Lung (tissue), 16 donors: ENCODE measurements around the gene PCGF2. TPM values are rescaled to one million over a fixed set of nuclear protein-coding genes. Genes with fewer than 3 reads are reported as not detected.

Source experiments
- ATAC-seq: fragments of 200-7000 bp; cut with Tn5 transposase; one replicate; pipeline ENCODE4 v1.9.1; 2020; ENCODE audit warnings: moderate number of reproducible peaks; ENCODE audit not compliant: insufficient read depth, low FRiP score
- DNase-seq, 3 donors: peaks; one replicate each; pipeline ENCODE4 v3.0.0-alpha.2; 2013 to 2017
- H3K27ac ChIP-seq, 2 donors: one replicate each; pipeline ENCODE4 v1.5.1; 2013; ENCODE audit warnings: mild to moderate bottlenecking in 2 of 2, moderate library complexity in 2 of 2, control low read depth in 1 of 2, inconsistent platforms in 1 of 2, low read depth in 1 of 2, low read length in 1 of 2
- H3K27me3 ChIP-seq, 3 donors: one replicate each; pipeline ENCODE4 v1.5.1; 2013; ENCODE audit warnings: low read length in 2 of 3; ENCODE audit not compliant: control insufficient read depth in 3 of 3, insufficient read depth in 3 of 3
- H3K36me3 ChIP-seq, 4 donors: one replicate each; pipeline ENCODE4 v1.5.1; 2013; ENCODE audit warnings: low read length in 4 of 4, mild to moderate bottlenecking in 1 of 4, moderate library complexity in 1 of 4; ENCODE audit not compliant: control insufficient read depth in 4 of 4, insufficient read depth in 4 of 4
- H3K4me1 ChIP-seq, 5 donors: one replicate each; pipeline ENCODE4 v1.5.1; 2013; ENCODE audit warnings: low read length in 5 of 5, mild to moderate bottlenecking in 2 of 5, moderate library complexity in 1 of 5; ENCODE audit not compliant: control insufficient read depth in 5 of 5, insufficient read depth in 5 of 5
- H3K4me3 ChIP-seq: one replicate; pipeline ENCODE4 v1.5.1; 2013; ENCODE audit warnings: mild to moderate bottlenecking, control low read depth, moderate library complexity
- H3K9ac ChIP-seq, 2 donors: one replicate each; pipeline ENCODE4 v1.5.1; 2013; ENCODE audit warnings: low read length in 2 of 2, control low read depth in 1 of 2; ENCODE audit not compliant: insufficient read depth in 1 of 2
- H3K9me3 ChIP-seq, 4 donors: one replicate each; pipeline ENCODE4 v1.5.1; 2013; ENCODE audit warnings: low read length in 3 of 4, mild to moderate bottlenecking in 1 of 4, moderate library complexity in 1 of 4; ENCODE audit not compliant: control insufficient read depth in 4 of 4, insufficient read depth in 3 of 4
- CTCF ChIP-seq: IDR thresholded peaks from 2 replicates; pipeline ENCODE4 v1.5.1; 2012; ENCODE audit warnings: mild to moderate bottlenecking; ENCODE audit errors: control extremely low read depth, extremely low read depth
- whole genome bisulfite sequencing, 2 donors: extraction: QIAGEN DNeasy Blood & Tissue Kit; methylation state at CpG; one replicate each; pipeline ENCODE4 v1.1.7; 2013; 5-methylcytosine and 5-hydroxymethylcytosine counted together
- long read RNA-seq, 5 donors: transcript quantifications; one replicate each; lab custom pipeline, GENCODE V29; 2026
- polyA plus RNA-seq, 2 donors: library from polyadenylated mRNA; stranded (reverse); fragments of 200-250 nt; gene quantifications; one replicate each; pipeline ENCODE4 v1.2.1, GENCODE V29; 2013
- total RNA-seq, 2 donors: library from RNA; depleted of rRNA in 1 of 2; stranded (reverse); fragments of >200 nt in 1 of 2; gene quantifications; one replicate each; pipeline ENCODE4 v1.2.1, GENCODE V29; 2014 to 2021
- donor health status: control.
- donor health status: control.
- donor health status: Bipolar disorder and iron deficiency.
- donor health status: healthy.
- donor health status: DM: yes; HTN: yes; CAD: no.

PCGF2 gene
- total RNA-seq (10 to 100 TPM; 29.2 to 43.3 TPM), polyA plus RNA-seq (10 to 100 TPM; 17.1 to 61.4 TPM)
- long read RNA-seq, donor 1, partial matches to known transcripts, result 38 of 43 reads
- long read RNA-seq, donor 1, other reads (novel, unspliced or antisense), result 0 of 43 reads
- long read RNA-seq, donor 2, partial matches to known transcripts, result 0 of 1 reads
- long read RNA-seq, donor 2, other reads (novel, unspliced or antisense), result 0 of 1 reads
- long read RNA-seq, donor 3, partial matches to known transcripts, result 26 of 27 reads
- long read RNA-seq, donor 3, other reads (novel, unspliced or antisense), result 0 of 27 reads
- long read RNA-seq, donor 4, partial matches to known transcripts, result 0 of 1 reads
- long read RNA-seq, donor 4, other reads (novel, unspliced or antisense), result 0 of 1 reads
- long read RNA-seq, donor 5, transcript PCGF2-207 (11 exons, 2,604 nt), result major isoform, 9 of 43 reads
- long read RNA-seq, donor 5, partial matches to known transcripts, result 18 of 43 reads
- long read RNA-seq, donor 5, other reads (novel, unspliced or antisense), result 15 of 43 reads

GRCh38 chr17:38748149-38748891 lies at the start of gene PCGF2:
Gene PCGF2 (minus strand): TSS chr17:38748336. CDS start chr17:38740402, 7,934 bp downstream.
- TF ChIP-seq CTCF, result no peak
- peak; percentile 95 to 98 (median 96) for DNase-seq
- Histone ChIP-seq H3K27me3 (peaks cover 0 to 16% (median 10%) of the 10 kb centered on the region in 3 donors), H3K36me3 (no peaks in the 10 kb centered on the region), H3K4me1 (peaks cover 0 to 65% (median 14%) of the 10 kb centered on the region in 5 donors), H3K4me3 (peak within 1 kb of the TSS; percentile 87), H3K9me3 (no peaks in the 10 kb centered on the region), H3K27ac (peak within 1 kb of the TSS; percentile 92 to 94), H3K9ac (peak within 1 kb of the TSS; percentile 65 to 73)
- WGBS, 2 donors, result 0 to 2% methylated on average over 33 to 46 of the region's 47 CpGs
- peak; percentile 29 for ATAC-seq

DNA sequence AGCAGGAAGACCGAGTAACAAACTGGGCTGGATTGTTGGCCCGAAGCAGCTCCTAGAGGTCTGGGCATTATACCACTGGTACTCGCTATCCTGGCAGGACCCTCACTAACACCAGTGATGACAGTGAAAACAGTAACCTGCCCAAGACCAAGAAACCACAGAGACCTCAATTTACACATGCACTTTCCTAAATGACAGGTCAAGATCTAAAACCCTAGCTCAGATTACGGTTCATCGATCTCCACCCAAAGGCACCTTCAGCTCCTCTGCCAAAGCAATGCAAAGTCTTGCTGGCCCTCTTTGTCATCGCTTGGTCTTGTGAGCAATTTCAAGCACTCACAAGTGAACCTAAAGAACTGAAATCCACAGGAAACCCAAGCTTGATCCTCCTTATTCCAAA lies 49.7 kb upstream of the PCGF2 start:
- no peak for TF ChIP-seq CTCF
- Histone ChIP-seq H3K9ac (peak overlapping the region; percentile 43 to 65), H3K4me1 (peaks cover 8 to 24% (median 16%) of the 10 kb centered on the region in 5 donors), H3K36me3 (peaks cover 7 to 24% (median 12%) of the 10 kb centered on the region in 4 donors), H3K27me3 (no peaks in the 10 kb centered on the region), H3K9me3 (no peaks in the 10 kb centered on the region), H3K27ac (peak overlapping the region; percentile 17 to 26), H3K4me3 (no peak overlapping the region)
- no peak for DNase-seq
- 70 to 78% methylated on average over 6 of the region's 6 CpGs for WGBS, 2 donors
- ATAC-seq, result no peak

GRCh38 chr17:38797158-38797490 lies 49.0 kb upstream of the PCGF2 start:
- ATAC-seq (no peak), DNase-seq (no peak)
- Histone ChIP-seq H3K36me3 (peaks cover 9 to 23% (median 11%) of the 10 kb centered on the region in 4 donors), H3K9ac (peak overlapping the region in 1 of 2 donors; percentile 65), H3K27me3 (no peaks in the 10 kb centered on the region), H3K27ac (peak overlapping the region in 1 of 2 donors; percentile 20), H3K4me1 (peaks cover 8 to 24% (median 16%) of the 10 kb centered on the region in 5 donors), H3K9me3 (no peaks in the 10 kb centered on the region), H3K4me3 (no peak overlapping the region)
- no peak for TF ChIP-seq CTCF
- WGBS, 2 donors, result 57 to 61% methylated on average over 5 of the region's 5 CpGs
